ENCODE measurements around the gene CLHC1.

DNA sequence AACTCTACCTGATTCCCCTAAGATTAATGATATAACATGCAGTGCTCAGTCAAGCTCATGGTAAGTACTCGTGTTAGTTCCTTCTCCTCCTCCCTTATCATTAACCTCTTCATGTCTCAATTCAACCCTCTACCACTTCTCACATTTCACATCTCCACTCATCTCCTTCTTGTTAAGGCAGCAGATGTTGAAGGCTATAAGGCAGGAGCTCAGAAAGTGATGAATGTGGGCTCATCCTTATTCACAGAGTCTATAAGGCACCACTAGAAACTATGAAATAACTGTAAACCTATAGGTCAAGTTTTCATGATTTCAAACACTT is 56.0 kb downstream of the CLHC1 start:
- TF ChIP-seq, protein P1, sequence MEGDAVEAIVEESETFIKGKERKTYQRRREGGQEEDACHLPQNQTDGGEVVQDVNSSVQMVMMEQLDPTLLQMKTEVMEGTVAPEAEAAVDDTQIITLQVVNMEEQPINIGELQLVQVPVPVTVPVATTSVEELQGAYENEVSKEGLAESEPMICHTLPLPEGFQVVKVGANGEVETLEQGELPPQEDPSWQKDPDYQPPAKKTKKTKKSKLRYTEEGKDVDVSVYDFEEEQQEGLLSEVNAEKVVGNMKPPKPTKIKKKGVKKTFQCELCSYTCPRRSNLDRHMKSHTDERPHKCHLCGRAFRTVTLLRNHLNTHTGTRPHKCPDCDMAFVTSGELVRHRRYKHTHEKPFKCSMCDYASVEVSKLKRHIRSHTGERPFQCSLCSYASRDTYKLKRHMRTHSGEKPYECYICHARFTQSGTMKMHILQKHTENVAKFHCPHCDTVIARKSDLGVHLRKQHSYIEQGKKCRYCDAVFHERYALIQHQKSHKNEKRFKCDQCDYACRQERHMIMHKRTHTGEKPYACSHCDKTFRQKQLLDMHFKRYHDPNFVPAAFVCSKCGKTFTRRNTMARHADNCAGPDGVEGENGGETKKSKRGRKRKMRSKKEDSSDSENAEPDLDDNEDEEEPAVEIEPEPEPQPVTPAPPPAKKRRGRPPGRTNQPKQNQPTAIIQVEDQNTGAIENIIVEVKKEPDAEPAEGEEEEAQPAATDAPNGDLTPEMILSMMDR (IDR thresholded peaks at IDR 0.05) = no peak
- no peak for TF ChIP-seq POLR2A (IDR thresholded peaks at IDR 0.05)
- TF ChIP-seq EP300 (IDR thresholded peaks at IDR 0.05) = no peak

All from ovary (tissue), 3 donors.